SU-DHL-6 (cell line): ENCODE results near the gene GABPB1.
A peak's percentile ranks its signal among the peaks of the same experiment; 100 is the strongest.

Experiments
- EZH2phosphoT487 ChIP-seq: fragments of 200-600 bp; sonication (generic), shearing (Covaris generic); conservative IDR thresholded peaks from 2 replicates; pipeline ENCODE4 v1.6.1; 2018; ENCODE audit warnings: mild to moderate bottlenecking, antibody characterized with exemption, low read length, moderate library complexity, mixed read lengths
- TF ChIP-seq, protein P1 (sequence below): fragments of 200-600 bp; sonication (generic); IDR thresholded peaks from one replicate; pipeline ENCODE4 v1.5.1; 2017; ENCODE audit warnings: antibody characterized with exemption, mild to moderate bottlenecking, low read length, moderate library complexity; ENCODE audit not compliant: insufficient read depth, poor library complexity, severe bottlenecking

DNA sequence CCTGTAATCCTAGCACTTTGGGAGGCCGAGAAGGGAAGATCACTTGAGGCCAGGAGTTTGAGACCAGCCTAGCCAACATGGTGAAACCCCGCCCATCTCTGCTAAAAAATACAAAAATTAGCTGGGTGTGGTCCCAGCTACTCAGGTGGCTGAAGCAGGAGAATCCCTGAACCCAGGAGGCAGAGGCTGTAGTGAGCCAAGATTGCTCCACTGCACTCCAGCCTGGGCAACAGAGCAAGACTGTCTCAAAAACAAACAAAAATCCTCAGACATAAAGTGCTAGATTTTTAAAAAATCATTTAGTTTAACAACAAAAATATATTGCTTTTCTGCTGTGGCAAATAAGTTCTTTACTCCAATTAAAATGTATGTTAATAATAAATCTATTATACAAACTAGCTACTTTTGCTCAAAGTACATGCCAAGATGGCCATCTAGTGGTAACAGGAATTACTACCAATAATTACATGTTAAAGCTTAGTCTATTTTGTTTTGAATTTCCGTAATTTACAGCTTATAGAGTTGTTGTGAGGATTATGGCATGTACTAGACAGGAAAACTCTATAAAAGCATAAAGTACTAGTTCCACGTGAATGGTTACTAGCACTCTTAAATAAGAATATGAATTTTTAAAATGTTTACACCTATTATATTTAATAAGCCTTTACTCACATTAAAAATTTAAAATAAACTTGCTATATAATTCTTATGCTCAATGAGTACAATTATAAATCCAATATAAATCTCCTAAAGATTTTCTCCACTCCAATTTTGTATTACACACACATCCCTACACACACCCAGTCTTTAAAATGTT, 39.0 kb downstream of the GABPB1 start:
- TF ChIP-seq, protein P1, sequence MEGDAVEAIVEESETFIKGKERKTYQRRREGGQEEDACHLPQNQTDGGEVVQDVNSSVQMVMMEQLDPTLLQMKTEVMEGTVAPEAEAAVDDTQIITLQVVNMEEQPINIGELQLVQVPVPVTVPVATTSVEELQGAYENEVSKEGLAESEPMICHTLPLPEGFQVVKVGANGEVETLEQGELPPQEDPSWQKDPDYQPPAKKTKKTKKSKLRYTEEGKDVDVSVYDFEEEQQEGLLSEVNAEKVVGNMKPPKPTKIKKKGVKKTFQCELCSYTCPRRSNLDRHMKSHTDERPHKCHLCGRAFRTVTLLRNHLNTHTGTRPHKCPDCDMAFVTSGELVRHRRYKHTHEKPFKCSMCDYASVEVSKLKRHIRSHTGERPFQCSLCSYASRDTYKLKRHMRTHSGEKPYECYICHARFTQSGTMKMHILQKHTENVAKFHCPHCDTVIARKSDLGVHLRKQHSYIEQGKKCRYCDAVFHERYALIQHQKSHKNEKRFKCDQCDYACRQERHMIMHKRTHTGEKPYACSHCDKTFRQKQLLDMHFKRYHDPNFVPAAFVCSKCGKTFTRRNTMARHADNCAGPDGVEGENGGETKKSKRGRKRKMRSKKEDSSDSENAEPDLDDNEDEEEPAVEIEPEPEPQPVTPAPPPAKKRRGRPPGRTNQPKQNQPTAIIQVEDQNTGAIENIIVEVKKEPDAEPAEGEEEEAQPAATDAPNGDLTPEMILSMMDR: peak; percentile 65
- TF ChIP-seq EZH2phosphoT487: no peak
